HG03039 (cell line): ENCODE results near the gene TTC23.

Source experiments
- ATAC-seq: cut with Tn5 transposase; IDR thresholded peaks from one replicate; pipeline ENCODE4 v1.9.1; 2021; ENCODE audit warnings: mild to moderate bottlenecking, moderate library complexity; ENCODE audit not compliant: unreplicated experiment

Gene TTC23

GRCh38 chr15:99165956-99166689 is 83.3 kb downstream of the TTC23 start:
- ATAC-seq = no peak

GRCh38 chr15:99165020-99165790 is 84.2 kb downstream of the TTC23 start:
- ATAC-seq = no peak

GRCh38 chr15:99164119-99164518 is 85.3 kb downstream of the TTC23 start:
- no peak for ATAC-seq

- no peak for ATAC-seq
These were observed 85.9 kb downstream of the TTC23 start for GRCh38 chr15:99163271-99164062.

DNA sequence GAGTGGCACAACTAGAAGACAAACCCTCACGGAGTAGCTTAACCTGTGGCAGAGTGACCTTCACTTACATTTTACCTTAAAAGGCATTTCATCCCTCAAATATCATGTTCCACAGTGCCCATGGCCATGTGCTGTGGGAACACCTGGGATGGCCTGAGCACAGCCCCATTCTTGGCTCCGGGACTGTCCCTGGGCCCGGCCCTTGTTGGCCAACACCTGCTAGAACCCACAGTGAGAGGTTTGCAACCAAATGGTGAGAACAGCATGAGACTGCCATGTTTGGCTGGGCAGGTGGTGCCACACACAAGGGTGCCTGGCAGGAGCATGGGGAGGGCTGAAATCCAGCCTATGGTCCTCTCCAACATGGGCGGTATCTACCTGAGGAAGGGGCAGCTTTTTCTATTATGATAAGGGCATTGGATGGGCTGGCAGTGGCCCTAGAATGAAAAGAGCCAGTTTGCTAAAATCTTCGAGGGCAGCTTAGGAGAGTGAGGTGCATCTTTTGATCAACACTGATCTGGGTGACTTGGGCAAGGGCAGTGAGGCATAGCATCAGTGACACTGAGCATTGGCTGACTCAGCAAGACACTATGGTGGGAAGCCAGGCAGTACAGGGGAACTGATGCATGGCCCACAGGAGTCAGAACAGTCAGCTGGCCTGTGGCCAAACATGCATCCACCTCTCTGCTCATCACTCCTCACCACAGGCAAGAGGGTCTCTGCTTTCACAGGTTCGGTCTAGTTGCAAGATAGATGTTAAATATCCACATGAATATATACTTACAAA is 90.6 kb downstream of the TTC23 start:
- no peak for ATAC-seq

DNA sequence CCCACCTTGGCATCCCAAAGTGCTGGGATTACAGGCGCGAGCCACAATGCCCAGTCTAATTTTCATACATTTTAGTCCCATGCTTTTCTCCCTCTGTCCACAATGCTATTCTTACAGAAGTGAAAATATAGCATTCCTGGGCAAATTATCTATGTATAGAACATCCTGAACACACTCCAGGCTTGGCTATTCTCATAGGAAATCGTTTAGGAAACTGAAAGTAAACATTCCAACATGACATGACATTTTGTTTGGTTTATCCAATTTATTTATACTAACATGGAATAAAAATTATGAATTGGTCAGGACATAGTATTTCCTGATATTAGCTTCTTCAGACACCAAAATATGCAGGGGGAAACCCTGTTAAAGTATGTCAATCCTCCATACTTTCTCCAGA is 91.9 kb downstream of the TTC23 start:
- ATAC-seq = no peak

DNA sequence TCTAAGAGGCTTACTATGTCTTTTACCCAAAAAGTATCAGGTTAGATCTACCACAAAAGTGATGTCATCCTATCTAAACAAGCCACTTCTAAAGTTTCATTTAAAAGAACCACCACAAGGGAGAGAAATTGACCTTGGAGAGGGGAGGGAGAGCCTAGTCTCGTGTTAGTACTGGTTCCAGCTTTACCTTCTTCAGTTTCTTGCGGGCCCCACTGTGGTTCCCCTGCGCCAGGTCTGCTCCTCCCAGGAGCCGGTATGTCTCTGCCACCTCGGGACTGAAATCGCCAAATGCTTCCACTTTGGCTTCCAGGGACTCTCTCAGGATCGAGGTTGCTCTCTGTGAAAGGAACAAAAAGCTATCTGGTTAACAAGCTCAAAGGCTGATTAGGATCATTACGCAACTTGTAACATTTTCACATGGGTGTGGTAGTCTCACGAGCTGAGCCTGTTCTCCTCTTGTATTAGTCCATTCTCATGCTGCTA is 93.4 kb downstream of the TTC23 start:
- no peak for ATAC-seq

- no peak for ATAC-seq
These were observed 95.1 kb downstream of the TTC23 start for GRCh38 chr15:99154271-99154670.

DNA sequence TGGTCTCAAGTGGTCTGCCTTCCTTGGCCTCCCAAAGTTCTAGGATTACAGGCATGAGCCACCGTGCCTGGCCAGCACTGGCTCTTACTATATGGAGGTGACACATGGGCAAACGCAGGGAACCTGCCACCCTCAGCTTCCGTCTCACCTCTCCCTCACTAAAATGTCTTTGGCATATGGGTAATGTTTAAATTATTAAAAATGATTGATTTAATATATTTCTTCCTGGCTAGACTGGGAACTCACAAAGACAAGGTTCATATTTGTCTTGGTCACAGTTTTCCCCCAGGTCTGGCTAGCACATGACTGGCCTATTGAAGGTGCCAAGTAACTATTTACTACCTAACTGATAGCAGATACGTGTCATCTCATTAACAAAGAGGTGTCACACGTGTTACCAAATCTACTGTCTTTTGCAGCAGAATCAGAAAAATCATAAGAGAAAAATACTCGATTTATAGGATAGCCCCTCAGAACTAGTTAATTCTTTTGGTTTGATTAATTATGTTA is 96.3 kb downstream of the TTC23 start:
- ATAC-seq = no peak

DNA sequence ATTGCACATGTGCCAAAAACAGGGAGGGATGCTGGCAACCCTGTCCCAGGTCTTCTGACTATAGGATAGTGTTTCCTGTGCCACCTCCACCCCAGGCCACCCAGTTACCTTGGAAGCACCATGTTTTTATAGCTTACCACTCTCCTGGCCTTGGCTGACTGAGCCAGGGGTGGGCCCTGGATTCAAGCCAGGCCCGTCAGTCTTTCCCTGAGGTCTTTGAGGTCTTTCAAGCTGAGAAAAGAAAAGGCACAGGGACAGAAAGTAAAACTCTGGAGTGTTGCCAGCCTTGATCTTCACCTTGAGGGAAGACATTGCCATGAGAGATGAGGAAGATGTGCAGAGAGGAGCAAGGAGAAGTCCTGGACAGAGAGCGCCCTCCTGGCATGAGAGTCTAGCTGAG is 98.2 kb downstream of the TTC23 start:
- no peak for ATAC-seq

DNA sequence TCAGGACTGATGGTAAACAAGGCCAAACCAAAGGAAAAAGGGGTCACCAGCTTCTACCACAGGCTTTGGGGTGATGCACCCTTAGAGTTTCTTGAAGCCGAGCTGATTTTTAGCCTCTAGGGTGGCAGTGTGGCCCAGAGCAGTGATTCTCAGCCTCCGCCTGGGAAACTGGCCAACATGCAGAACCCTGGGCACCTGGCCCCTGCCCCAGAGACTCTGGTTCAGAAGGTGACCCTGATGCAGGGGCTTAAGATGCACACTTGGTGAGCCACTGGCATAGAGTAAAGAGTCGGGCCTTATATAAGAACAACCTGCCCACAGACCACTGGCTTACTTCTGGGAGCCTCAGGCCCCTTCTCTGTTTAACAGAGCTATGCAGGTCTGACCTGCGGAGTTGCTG is 100.0 kb downstream of the TTC23 start:
- no peak for ATAC-seq

- no peak for ATAC-seq
These were observed 100.5 kb downstream of the TTC23 start for GRCh38 chr15:99148851-99149276.

DNA sequence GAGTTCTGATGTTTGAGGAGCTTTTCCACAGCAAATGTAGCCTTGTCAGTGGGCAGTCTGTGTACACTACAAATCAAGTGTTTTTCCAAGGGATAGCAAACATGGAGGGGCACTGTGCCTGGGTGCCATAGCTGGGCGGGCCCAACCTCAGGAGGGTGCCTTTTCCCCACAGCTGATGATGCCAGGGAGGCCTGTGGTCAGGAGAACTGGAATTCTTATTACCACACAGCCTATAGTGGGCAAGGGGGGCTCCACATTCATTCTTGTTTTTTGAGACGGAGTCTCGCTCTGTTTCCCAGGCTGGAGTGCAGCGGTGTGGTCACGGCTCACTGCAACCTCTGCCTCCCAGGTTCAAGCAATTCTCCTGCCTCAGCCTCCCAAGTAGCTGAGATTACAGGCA is 102.7 kb downstream of the TTC23 start:
- no peak for ATAC-seq

GRCh38 chr15:99145778-99146177 is 103.6 kb downstream of the TTC23 start:
- no peak for ATAC-seq

DNA sequence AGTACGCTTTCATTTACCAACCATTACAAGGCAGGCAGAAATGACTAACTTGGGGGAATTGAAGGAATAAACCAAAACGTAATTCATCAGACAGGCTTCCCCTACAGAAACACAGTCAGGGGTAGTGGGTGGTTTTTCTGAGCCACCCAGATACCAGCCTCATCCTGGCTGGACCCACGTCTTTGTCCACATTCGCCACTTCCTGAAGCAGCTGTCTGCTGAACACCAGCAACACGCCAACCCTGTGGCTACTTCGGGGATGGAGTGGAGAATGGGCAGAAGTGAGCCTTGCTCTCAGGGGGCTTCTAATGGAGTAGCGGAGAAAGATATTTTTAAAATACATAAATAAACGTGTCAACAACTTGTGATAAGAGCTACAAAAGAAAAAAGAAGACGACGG is 104.4 kb downstream of the TTC23 start:
- no peak for ATAC-seq

DNA sequence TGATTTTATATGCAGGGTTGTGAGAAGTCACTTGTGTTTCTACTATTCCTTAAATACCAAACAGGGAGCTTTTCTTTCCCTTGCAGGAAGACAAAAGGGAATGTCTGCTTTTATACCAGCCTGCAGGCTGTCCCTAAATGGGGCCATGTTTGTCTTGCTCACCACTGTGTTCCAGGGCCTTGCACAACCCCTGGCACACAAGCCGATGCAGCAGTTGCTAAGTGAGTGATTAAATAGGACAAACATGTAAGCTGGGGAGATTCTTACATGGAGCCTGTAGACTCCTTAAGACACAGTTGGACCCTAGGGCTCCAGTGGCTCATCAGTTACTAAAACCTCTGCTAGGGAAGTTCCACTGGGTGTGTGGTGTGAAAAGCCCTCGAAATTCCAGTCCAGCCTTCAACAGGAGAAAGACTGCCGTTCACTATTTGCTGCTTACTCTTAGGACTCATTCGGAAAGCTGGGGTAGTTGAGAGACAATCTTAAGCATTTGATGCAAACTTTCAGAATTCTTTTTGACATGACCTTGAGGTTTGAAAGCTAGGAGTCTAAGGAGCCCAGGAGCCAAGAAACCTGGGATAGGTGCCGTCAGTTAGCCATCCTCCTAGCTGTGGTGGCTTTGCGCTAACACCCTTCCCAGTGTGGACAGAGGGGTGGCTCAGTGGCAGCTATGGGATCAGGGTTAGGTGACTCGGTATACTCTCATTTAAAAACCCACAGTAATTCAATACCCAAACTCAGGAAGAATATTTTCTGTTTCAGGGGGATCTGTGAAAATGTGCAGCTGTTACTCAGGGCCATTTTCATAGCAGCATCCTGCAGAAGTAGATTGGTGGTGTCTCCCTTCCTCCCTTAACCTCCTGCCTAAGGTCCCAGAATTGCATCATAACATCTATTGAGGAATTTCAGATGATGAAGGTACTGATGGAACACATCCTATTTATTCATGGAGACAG is 105.4 kb downstream of the TTC23 start:
- ATAC-seq = no peak

DNA sequence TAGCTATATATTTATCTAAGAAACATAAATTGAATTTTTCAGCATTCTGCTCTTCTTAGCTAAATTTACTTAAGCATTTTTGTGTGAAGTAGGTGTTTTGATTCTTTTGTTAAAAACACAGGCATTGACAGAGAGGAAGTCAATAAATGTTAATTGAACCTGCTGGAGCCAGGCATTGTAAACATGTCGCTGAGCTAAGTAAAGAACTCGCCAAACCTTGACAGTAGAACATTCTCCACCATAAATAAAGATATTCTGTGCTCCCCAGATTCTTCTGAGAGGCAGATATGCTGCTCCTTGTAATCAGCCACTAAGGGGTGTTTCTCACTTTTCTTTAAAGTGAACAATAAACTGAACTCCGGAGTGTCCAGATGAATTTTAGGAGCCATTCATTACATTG is 106.1 kb downstream of the TTC23 start:
- ATAC-seq = no peak

DNA sequence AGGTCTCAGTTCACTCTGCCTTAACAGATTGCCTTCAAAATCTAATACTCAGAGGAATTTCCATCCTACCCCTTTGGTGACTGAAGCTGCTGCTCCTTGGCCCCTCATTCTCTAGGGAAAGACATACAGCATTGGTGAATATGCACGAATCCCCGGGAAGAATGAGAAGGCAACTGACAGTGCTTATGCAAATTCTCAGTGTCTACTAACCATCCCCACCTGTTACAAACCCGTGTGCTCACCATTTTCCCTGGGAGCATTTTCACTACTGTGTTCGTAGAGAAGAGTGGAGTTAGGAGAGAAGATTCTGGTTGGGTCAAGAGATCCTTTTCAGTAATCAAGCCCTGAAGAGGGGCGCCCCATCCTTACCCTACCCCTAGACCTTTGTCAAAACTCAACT is 106.8 kb downstream of the TTC23 start:
- ATAC-seq = no peak

- ATAC-seq = no peak
These were observed 107.4 kb downstream of the TTC23 start for GRCh38 chr15:99141943-99142342.
